Activated naive CD4-positive, alpha-beta T cell treated with anti-CD3 and anti-CD28 coated beads, Interleukin-2, amount 50 U/mL, for 24 hours (primary cell): ENCODE measurements around the gene CHGA.

ENCODE experiments used
- H3K27ac Mint-ChIP-seq: one replicate; pipeline ENCODE4 v1.8.0; 2021; ENCODE audit warnings: mild to moderate bottlenecking, mixed read lengths
- H3K27me3 Mint-ChIP-seq: one replicate; pipeline ENCODE4 v1.8.0; 2021; ENCODE audit warnings: mixed read lengths
- H3K36me3 Mint-ChIP-seq: one replicate; pipeline ENCODE4 v1.8.0; 2021; ENCODE audit warnings: mixed read lengths
- H3K4me1 Mint-ChIP-seq: one replicate; pipeline ENCODE4 v1.8.0; 2021; ENCODE audit warnings: mixed read lengths
- H3K4me3 Mint-ChIP-seq: one replicate; pipeline ENCODE4 v1.8.0; 2021; ENCODE audit warnings: mild to moderate bottlenecking, mixed read lengths
- H3K9me3 Mint-ChIP-seq: one replicate; pipeline ENCODE4 v1.8.0; 2021; ENCODE audit warnings: mixed read lengths

The CHGA gene

DNA sequence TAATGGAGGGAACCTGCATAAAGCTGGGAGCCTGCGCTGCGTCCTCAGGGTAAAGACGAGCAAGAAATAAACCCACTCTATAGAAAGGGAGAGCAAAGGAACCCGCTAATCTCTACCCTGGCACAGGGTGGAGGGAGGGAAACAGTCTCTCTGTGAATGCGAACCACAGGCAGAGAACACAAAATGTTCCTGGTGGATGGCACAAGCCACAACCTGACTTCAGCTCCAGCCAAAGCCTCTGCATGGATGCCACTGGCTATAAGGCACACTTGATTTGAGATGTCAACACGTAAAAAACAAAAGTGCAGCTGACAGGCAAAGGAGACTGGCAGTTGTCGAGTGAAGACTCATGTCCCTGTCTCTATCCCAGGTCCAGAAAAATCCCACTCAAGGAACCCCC, 32.4 kb downstream of the CHGA start:
- H3K36me3 Mint-ChIP-seq = peaks cover 1% of the 10 kb centered on the region
- H3K27me3 Mint-ChIP-seq = no peaks in the 10 kb centered on the region
- peaks cover 6% of the 10 kb centered on the region for H3K4me1 Mint-ChIP-seq
- no peak overlapping the region for H3K4me3 Mint-ChIP-seq
- H3K9me3 Mint-ChIP-seq = no peaks in the 10 kb centered on the region
- H3K27ac Mint-ChIP-seq = no peak overlapping the region

- peaks cover 3% of the 10 kb centered on the region for H3K4me1 Mint-ChIP-seq
- peaks cover under 1% of the 10 kb centered on the region for H3K36me3 Mint-ChIP-seq
- no peak overlapping the region for H3K4me3 Mint-ChIP-seq
- H3K9me3 Mint-ChIP-seq = no peaks in the 10 kb centered on the region
- no peak overlapping the region for H3K27ac Mint-ChIP-seq
- H3K27me3 Mint-ChIP-seq = no peaks in the 10 kb centered on the region
Observed at GRCh38 chr14:92956961-92957360, 34.0 kb downstream of the CHGA start.

DNA sequence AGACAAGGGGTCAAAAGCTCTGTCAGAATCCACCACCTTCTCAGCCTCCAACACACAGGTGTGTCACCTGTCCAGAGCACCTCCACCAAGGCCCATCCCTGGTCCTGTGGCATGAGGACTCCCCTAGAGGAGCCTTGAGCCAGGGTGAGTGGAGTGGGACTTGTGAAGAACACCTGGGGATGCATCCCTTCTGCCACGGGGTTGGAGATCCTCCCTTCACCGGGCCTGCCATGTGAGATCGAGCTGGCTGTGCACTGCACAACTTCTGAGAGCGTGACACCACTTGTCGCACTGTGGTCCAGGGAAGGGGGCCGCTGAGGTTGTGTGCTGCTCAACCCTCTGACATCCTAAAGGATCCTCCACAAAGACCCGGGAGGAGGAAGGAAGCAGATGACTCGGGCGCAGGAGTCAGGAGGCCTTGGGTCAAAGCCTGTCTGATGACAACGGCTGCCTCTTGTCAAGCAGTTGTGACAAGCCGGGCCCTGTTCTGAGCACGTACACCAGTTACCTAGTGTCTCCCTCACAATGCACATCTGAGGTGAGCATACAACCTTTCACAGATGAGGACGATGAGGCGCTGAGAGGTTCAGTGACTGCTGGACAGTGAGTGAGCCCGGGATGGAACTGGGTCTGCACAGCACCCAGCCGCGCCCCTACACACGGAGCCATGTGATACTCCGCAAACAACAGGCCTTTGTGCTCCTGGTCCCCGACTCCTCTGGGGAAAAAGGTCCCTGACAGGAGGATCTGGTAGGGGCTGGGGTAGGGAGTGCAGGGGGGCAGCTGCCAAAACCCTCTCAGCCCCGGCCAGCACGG, 35.6 kb downstream of the CHGA start:
- H3K27ac Mint-ChIP-seq = no peak overlapping the region
- peaks cover 3% of the 10 kb centered on the region for H3K36me3 Mint-ChIP-seq
- no peak overlapping the region for H3K4me3 Mint-ChIP-seq
- no peaks in the 10 kb centered on the region for H3K4me1 Mint-ChIP-seq
- no peaks in the 10 kb centered on the region for H3K9me3 Mint-ChIP-seq
- H3K27me3 Mint-ChIP-seq = no peaks in the 10 kb centered on the region

DNA sequence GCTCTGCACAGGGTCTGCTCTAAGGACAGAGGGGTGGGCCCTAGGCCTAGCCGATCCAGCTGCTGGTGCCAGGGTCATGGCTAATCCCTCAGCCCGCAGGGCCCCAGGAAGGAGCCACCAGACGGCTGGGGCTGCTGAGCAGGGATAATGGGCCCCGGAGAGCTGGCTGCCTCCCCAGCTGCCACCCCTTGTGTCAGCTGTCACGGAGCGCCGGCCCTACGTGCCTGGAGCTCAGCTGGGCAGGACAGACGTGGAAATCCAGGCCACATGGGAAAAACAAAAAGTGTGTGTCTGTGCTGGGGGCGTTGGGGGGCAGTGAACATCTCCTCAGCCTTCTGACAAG, 36.2 kb downstream of the CHGA start:
- Mint-ChIP-seq H3K36me3 (peaks cover 3% of the 10 kb centered on the region), H3K27ac (no peak overlapping the region), H3K4me1 (no peaks in the 10 kb centered on the region), H3K9me3 (no peaks in the 10 kb centered on the region), H3K4me3 (no peak overlapping the region), H3K27me3 (no peaks in the 10 kb centered on the region)

- no peaks in the 10 kb centered on the region for H3K4me1 Mint-ChIP-seq
- no peaks in the 10 kb centered on the region for H3K9me3 Mint-ChIP-seq
- H3K27ac Mint-ChIP-seq = no peak overlapping the region
- no peaks in the 10 kb centered on the region for H3K27me3 Mint-ChIP-seq
- peaks cover 3% of the 10 kb centered on the region for H3K36me3 Mint-ChIP-seq
- H3K4me3 Mint-ChIP-seq = no peak overlapping the region
Observed at GRCh38 chr14:92959761-92960680, 37.1 kb downstream of the CHGA start.

GRCh38 chr14:92960706-92961566, 38.0 kb downstream of the CHGA start:
- Mint-ChIP-seq H3K4me3 (no peak overlapping the region), H3K36me3 (peaks cover 3% of the 10 kb centered on the region), H3K27ac (no peak overlapping the region), H3K4me1 (no peaks in the 10 kb centered on the region), H3K9me3 (no peaks in the 10 kb centered on the region), H3K27me3 (no peaks in the 10 kb centered on the region)

- Mint-ChIP-seq H3K27ac (no peak overlapping the region), H3K27me3 (no peaks in the 10 kb centered on the region), H3K4me3 (no peak overlapping the region), H3K9me3 (no peaks in the 10 kb centered on the region), H3K4me1 (peaks cover 2% of the 10 kb centered on the region), H3K36me3 (peaks cover 3% of the 10 kb centered on the region)
Observed at GRCh38 chr14:92961567-92961855, 38.6 kb downstream of the CHGA start.

DNA sequence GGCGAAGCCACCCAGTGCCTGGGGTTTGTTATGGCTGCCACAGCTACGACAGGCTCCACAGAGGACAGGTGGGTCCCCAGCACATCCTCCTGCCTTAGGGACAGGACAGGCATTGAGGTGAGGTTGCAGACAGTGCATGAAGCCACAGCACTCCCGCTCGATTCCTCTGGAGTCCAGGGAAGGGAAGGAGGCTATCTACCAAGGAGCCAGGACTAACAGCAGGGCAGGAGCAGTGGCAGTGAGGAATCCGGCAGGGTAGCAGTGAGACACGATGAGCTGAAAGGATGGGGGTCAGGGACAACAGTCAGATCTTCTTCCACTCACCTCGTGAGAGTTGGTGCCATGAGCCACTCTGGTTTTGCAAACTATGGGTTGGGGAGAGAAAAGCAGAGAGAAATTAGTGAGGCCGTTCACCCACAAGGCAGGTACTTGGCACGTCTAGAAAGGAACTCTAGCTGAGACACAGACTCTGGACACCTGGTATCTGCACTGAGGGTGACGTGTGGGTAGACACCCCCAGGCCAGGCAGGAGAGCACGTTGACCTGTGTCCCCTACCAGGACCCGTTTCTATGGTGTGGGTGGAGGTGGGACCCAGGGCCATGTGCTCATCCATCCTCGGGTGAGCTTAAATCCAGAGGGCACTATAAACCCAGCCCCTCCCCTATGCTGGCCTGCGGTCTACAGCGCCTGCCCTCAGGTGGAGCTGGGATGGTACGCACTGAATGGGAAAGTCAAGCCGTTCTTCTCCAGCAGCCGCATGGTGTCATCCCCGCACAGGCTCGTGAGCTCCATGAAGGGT, 39.3 kb downstream of the CHGA start:
- Mint-ChIP-seq H3K27me3 (no peaks in the 10 kb centered on the region), H3K9me3 (no peaks in the 10 kb centered on the region), H3K4me1 (peaks cover 6% of the 10 kb centered on the region), H3K36me3 (peaks cover 3% of the 10 kb centered on the region), H3K4me3 (no peak overlapping the region), H3K27ac (no peak overlapping the region)

DNA sequence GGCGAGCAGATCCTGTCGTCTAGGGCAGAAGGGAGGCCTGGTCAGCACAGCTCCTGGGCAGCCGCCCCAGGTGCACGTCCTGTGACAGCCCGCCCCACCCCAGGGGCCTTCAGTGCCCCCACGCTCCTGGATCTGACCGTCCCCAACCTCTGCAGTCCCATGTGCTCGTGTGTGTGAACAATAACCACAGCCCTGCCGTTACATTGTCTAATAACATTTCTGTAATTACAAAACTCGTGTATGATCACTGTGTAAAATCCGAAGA, 39.8 kb downstream of the CHGA start:
- no peak overlapping the region for H3K27ac Mint-ChIP-seq
- H3K4me1 Mint-ChIP-seq = peaks cover 6% of the 10 kb centered on the region
- H3K27me3 Mint-ChIP-seq = no peaks in the 10 kb centered on the region
- H3K4me3 Mint-ChIP-seq = no peak overlapping the region
- H3K9me3 Mint-ChIP-seq = no peaks in the 10 kb centered on the region
- H3K36me3 Mint-ChIP-seq = peaks cover 7% of the 10 kb centered on the region

- H3K4me1 Mint-ChIP-seq = peaks cover 6% of the 10 kb centered on the region
- no peak overlapping the region for H3K4me3 Mint-ChIP-seq
- H3K36me3 Mint-ChIP-seq = peaks cover 7% of the 10 kb centered on the region
- H3K27ac Mint-ChIP-seq = no peak overlapping the region
- H3K27me3 Mint-ChIP-seq = no peaks in the 10 kb centered on the region
- H3K9me3 Mint-ChIP-seq = no peaks in the 10 kb centered on the region
Observed at GRCh38 chr14:92963301-92964123, 40.6 kb downstream of the CHGA start.

DNA sequence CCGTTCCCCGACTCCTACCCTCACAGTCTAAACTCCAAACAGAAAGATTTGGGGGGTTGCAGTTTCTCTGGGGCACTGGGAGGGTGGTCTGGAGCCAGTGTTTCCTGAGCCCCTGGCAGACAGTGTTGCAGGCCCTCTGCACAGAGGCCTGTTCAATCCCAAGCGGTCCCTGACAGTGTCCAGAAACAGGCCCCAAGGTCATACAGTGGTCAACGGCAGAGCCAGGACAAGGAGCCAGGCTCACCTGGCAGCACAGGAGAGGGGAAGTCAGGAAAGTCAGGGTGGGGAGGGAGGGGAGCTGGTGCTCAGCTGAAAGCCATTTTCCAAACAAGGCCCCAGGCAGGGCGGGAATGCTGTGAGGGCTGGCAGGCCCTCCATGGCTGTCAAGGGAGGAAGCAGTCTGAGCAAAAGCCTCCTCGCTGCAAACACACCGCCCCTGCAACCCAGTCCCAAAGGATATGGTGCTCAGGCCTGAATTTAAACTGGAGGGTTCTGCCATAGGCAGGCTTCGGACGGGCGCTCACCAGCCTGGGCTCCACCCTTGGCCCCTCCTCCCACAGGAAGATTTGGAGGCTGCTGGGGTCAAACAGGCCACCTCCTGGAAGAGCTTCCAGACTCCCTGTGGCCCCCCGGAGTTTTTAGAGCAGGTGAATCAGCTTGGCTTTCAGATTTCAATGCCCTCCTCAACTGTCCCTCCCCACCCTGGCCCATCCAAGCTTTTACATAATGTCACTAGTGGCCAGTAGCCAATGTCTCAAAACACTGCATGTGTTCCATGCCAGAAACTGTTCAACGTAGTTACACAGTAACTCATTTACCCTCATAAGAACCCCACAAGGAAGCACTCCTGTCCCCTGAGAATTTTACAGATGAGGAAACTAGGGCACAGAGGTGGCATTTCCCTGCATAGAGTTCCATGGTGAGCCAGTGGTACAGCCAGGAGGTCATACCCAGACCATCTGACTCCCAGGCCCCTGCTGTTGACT, 41.5 kb downstream of the CHGA start:
- Mint-ChIP-seq H3K27ac (no peak overlapping the region), H3K4me1 (peaks cover 6% of the 10 kb centered on the region), H3K9me3 (no peaks in the 10 kb centered on the region)

GRCh38 chr14:92965281-92965680, 42.3 kb downstream of the CHGA start:
- H3K27ac Mint-ChIP-seq = no peak overlapping the region
- peaks cover 6% of the 10 kb centered on the region for H3K4me1 Mint-ChIP-seq
- no peaks in the 10 kb centered on the region for H3K9me3 Mint-ChIP-seq
- H3K27me3 Mint-ChIP-seq = no peaks in the 10 kb centered on the region
- no peak overlapping the region for H3K4me3 Mint-ChIP-seq
- peaks cover 7% of the 10 kb centered on the region for H3K36me3 Mint-ChIP-seq

More for the DNA sequence above, 41.5 kb downstream of the CHGA start:
- Mint-ChIP-seq H3K36me3 (peaks cover 7% of the 10 kb centered on the region), H3K4me3 (no peak overlapping the region), H3K27me3 (no peaks in the 10 kb centered on the region)

DNA sequence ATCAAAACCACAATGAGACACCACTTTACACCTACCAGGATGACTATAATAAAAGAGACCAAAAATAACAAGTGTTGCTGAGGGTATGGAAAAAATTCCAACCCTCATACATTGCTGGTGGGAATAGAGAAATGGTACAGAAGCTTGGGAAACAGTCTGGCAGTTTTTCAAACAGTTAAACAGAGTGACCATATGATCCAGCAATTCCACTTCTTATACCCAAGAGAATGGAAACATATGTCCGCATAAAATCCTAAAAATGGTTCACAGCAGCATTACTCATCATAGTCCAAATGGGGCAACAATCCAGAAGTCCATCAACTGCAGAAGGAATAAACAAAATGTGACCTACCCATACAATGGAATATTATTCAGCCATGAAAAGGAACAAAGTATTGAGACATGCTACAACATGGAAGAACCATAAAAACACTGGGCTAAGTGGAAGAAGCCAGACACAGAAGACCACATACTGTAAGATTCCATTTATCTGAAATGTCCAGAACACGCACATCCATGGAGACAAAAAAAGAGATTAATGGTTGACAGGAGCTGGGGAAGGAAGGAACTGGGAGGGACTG, 44.5 kb downstream of the CHGA start:
- Mint-ChIP-seq H3K27ac (no peak overlapping the region), H3K4me1 (peaks cover 6% of the 10 kb centered on the region), H3K36me3 (peaks cover 4% of the 10 kb centered on the region), H3K9me3 (no peaks in the 10 kb centered on the region), H3K4me3 (no peak overlapping the region), H3K27me3 (no peaks in the 10 kb centered on the region)
